ENCODE results near the gene PRKG1.
"Not testable (repeated sequence)": the region's sequence is repeated elsewhere in the genome, so short reads cannot be mapped to it uniquely, and the experiment has no call there.

PRKG1 gene

DNA sequence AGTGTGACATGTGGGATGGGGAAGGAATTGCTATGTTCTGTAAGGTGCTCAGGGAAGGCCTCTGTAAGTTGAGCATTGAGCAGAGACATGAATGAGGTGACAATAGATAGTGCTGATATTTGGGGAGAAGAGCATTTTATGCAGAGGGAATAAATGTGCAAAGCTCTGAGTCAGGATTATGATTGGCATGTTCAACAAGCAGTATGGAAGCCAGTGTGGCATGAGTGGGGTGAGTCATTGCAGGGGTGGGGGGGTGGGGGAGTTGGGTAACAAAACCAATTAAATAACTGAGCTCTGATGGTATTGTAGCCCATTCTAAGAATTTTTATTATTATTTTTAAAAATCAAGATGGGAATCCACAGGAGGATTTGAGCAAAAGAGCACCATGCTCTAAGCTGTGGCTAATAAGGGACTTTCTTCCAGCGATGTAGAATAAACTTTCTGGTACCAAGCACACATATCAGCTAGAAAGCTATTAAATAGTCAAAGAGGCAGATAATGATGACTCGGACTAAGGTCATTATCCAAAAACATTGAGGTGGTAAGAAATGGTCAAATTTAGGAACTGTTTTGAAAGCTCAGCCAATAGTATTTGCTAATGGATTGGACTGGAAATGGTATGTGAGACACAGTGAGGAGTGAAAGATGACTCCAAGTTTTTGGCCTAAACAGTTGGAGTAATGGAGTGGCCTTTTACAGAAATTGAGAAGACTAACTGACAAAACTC lies 96.4 kb downstream of the PRKG1 start:
- no peak for DNase-seq (ENCODE audit: low spot score)

DNA sequence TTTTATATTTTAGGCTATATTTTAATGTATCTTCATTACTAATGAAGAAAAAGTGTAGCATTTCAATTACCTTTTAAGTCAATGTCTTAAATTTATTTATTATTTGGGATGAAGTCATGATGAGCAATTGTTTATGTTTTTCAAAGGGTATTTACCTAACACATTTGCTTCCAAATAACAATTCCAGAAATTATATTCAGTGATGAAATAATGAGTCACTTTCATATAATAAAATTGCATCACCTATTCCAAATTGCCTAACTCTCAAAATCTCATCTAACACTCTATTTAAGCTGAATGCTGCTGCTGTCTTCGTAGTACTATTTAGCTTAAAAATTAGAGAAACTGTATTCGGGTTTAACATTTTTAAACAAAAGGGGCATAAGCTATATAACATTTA lies 97.7 kb downstream of the PRKG1 start:
- DNase-seq (ENCODE audit: low spot score): no peak

DNA sequence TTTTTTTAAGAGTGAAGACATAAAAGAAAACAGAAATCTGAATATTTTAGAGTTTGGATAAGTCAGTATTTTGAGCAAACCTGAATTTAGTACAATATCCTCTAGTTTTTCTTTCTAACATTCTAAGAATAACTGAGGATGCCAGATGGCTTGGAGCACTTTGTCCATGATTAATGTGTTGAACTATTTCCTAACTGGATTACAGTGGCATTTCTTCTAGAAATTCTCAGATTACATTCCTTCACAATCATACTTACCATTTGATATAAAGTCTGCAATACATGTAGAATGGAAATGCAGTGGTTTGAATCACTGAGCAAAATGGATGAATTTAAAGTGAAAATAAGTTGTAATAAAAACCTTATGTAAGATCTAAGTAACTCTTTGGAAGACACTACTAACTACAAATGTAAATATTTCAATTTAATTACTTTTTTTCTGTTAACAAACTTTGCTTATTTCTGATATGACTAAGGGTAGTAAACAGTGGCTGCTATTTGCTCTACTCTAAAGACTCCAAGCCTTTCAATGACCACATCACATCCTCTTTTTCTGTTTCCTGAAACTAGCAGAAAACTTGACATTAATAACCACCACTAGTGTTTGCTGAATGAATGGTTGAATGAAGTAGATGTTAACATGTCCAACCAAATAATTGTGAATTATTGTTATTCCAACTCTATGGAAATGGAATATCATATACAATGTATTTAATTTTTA lies 102.8 kb downstream of the PRKG1 start:
- DNase-seq (ENCODE audit: low spot score): no peak

DNA sequence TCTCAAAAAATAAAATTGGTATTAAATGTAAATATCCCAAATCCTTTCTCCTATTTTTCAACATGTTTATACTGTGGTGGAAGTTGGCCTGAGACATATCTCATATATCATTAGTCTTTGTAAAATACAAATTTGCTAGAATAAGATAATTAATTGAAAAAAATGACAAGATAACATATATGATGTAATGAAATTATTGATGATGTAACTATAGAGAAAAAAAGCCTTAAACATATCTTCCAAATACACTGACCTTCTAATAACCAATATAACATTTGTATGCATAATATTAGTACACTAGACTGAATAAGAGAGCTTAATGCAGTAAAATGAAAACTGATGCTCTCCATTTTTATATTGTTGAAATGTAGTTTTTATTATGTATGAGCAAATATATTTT lies 104.3 kb downstream of the PRKG1 start:
- no peak for DNase-seq (ENCODE audit: low spot score)

DNA sequence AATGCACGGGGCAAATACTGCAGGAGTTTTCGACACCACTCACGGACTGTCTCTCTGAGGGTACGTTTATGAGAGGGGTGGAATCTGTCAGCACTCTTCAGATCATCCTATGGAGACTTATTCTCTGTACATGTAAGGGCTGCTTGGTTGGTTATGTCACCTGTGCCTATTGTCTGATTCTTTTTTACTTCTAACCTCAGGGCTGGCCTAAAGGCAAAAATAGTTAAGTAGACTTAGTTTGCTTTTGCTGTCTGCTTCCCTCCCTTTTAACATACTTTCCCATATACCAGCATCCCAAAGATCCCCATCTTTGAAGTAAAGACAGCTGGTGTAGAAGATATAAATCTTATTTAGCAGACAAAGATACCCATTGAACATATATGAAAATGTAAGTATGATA lies 105.9 kb downstream of the PRKG1 start:
- no peak for DNase-seq (ENCODE audit: low spot score)

DNA sequence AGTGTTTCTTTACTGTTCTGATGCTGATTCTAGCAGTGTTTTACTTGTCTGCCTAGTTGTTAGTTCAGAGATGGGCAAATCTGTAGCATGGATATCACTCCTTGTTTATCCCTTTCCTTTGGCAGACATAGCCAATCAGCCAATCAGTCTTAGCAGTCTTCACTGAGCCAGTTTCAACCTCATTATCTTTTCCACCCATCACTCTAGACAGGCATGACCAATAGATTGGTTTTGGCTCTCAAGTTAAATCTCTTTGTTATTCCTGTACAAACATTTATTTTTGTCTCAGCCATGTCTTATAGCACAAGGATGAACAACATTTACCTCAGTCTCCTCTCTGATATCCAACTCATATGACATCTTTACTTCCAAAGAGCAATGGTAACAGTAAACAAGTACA lies 109.5 kb downstream of the PRKG1 start:
- no peak for DNase-seq (ENCODE audit: low spot score)

DNA sequence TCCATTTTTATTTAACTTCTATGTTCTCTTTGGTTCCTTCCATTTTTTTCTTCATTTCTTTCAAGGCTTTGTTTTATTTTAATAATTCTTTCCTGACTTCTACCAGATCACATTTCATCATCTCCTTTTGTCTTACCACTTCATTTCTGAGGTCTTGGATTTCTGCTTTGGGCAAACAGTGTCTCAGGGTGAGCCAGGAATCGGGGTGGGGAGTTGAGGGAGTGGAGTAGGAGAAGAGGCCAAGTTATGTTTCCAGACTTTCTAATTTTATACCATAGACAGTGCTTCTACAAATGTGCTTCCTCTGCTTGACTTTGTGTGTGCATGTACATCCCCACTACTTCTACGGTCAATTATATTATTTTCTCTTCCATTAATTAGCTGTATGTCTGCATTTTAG lies 112.1 kb downstream of the PRKG1 start:
- DNase-seq (ENCODE audit: low spot score): no peak

- DNase-seq (ENCODE audit: low spot score): no peak
These were observed 113.7 kb downstream of the PRKG1 start for GRCh38 chr10:51188008-51188407.

DNA sequence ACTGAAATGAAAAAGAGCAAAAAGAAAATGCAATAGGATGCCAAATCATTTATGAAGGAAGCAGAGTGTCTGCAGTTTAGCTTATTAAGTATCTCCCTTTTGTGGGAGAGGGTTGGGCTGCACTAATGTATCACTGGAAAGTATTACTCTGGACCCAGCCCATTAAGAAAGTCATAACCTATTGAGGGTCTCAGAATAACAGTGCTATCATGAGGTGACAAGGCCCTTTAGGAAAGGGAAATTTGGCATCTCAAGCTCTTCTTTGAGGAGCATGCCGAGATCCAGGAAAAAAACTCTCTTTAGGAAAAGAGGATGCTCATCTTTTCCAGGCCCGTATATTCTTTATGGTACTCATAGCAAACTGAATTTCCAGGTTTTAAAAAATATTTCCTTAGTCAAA lies 114.6 kb downstream of the PRKG1 start:
- DNase-seq (ENCODE audit: low spot score): no peak

DNA sequence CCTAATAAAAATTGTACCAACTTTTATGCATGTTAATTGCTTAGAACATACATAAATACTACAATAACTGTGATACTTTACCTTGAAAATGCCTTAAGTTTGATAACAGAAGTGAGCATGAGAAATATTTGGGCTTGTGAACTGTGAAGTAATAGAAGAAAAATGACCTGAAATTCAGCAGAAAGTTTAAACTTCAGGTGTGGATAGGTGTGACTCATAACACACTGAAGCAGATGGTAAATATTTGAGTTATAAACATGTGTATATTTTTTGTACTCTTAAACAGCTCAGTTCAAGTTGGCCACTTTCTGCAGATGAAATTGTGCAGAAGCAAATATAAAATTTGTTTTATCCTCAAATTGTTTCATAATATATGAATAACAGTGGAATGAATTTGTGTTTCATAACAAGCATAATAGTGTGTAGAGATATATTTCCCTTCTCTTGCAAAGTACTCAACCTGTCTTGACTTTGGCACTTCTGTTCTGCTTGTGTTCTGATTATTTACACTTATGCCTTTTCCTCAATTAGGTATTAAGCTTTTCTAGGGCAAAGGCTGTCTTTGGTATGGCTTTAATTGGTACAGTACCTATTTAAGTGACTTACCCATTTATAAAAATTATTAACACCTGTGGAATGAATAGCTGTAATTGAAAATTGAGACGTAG lies 122.4 kb downstream of the PRKG1 start:
- DNase-seq (ENCODE audit: low spot score): no peak

DNA sequence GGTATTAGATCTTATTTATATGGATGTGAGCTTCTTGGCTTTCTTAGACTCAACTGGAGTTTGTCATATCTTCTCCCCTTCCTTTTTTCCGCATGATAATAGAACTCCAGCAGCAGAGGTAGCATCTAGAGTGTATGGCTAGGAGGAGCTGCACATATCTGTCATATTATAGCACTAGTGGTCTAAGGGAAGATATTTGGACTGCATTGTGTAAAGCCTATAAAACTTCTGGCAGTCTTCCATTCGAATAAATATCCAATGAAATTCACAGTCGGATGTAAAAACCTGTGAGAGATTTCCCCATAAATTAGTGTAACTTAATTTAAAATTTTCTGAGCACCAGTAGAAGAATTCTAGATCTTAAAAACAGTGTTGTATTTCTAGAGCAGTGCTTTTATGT lies 123.9 kb downstream of the PRKG1 start:
- no peak for DNase-seq (ENCODE audit: low spot score)

GRCh38 chr10:51201947-51202346 lies 127.7 kb downstream of the PRKG1 start:
- DNase-seq (ENCODE audit: low spot score): no peak

GRCh38 chr10:51203359-51203758 lies 129.1 kb downstream of the PRKG1 start:
- no peak for DNase-seq (ENCODE audit: low spot score)

DNA sequence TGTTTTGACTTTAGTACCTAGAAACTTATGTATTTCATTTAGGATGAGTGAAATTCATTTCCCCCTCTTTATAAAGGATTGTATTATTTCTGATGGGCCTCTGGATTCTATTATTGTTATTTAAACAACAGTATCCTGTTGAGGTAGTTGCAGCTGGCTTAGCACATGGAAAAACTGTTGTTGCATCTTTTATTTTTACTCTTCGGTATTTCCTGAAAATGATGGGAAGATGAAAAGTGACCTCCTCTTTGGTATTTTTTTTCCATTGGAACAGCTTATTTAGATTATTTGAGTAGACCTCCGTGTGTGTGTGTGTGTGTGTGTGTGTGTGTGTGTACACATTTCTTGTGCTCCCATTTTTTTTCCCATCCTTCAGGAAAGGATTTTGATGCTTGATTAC lies 129.8 kb downstream of the PRKG1 start:
- no peak for DNase-seq (ENCODE audit: low spot score)

DNA sequence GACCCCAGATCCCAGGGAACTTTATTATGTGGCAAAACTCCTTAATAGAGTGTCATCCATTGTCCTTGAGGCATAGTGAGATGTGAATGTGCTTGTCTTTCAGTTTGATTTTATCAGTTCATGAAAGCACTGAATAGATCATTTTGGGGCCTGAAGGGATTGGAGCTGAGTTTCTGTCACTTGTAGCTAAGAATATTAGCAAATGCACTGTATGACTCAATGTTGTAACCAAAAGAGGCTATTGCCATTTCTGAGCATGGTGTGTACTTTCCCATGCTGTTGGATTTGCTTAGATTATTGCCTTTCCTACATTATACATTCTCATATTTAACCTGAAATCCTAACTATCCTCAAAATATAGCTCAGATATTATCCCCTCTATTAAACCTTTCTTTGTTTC lies 130.4 kb downstream of the PRKG1 start:
- no peak for DNase-seq (ENCODE audit: low spot score)

- no peak for DNase-seq (ENCODE audit: low spot score)
These were observed 132.2 kb downstream of the PRKG1 start for GRCh38 chr10:51206500-51206899.

DNA sequence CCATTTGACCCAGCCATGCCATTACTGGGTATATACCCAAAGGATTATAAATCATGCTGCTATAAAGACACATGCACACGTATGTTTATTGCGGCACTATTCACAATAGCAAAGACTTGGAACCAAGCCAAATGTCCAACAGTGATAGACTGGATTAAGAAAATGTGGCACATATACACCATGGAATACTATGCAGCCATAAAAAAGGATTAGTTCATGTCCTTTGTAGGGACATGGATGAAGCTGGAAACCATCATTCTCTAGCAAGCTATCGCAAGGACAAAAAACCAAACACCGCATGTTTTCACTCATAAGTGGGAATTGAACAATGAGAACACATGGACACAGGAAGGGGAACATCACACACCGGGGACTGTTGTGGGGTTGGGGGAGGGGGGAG lies 138.7 kb downstream of the PRKG1 start:
- not testable (repeated sequence) for DNase-seq (ENCODE audit: low spot score)

GRCh38 chr10:51214207-51215196 lies 140.2 kb downstream of the PRKG1 start:
- no peak for DNase-seq (ENCODE audit: low spot score)

GRCh38 chr10:51215951-51216834 lies 141.9 kb downstream of the PRKG1 start:
- DNase-seq (ENCODE audit: low spot score): no peak

DNA sequence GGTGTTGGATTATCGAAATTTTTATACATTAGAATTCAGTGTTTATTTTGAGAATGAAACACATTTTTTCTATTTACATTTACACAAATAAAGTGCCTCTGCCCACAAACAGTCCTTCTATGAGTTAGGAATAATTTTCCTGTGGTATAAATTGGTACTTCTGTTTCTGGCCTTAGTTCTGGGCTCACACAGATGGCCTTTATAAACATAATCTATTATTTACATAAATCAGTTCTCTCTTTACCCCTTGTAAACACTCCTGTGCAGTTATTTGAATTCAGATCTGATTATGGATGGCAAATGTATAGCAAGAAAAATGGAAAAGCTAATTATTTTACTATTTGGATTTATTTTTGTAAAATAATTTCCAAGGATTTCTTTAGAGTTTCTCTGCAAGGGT lies 143.2 kb downstream of the PRKG1 start:
- DNase-seq (ENCODE audit: low spot score): no peak

GRCh38 chr10:51224671-51225161 lies 150.4 kb downstream of the PRKG1 start:
- DNase-seq (ENCODE audit: low spot score): no peak

All from putamen (tissue), 1 donor.